CD1c-positive myeloid dendritic cell (primary cell): Measurements from ENCODE around the gene TNS4.

Experiments
- DNase-seq: peaks from one replicate; pipeline ENCODE4 v3.0.0-alpha.2; 2016; ENCODE audit errors: extremely low spot score

TNS4 gene

GRCh38 chr17:40516581-40517285 lies 15.3 kb upstream of the TNS4 start:
- DNase-seq: peak; percentile 51

- DNase-seq: no peak
Observed at GRCh38 chr17:40515491-40516041, 14.1 kb upstream of the TNS4 start.

GRCh38 chr17:40515011-40515410 lies 13.6 kb upstream of the TNS4 start:
- DNase-seq: no peak

- no peak for DNase-seq
Observed at GRCh38 chr17:40514013-40514875, 12.8 kb upstream of the TNS4 start.

- DNase-seq: no peak
Observed at GRCh38 chr17:40511667-40512220, 10.3 kb upstream of the TNS4 start.

GRCh38 chr17:40511136-40511535 lies 9.7 kb upstream of the TNS4 start:
- no peak for DNase-seq

GRCh38 chr17:40510328-40510648 lies 8.9 kb upstream of the TNS4 start:
- DNase-seq: no peak

GRCh38 chr17:40509626-40510327 lies 8.4 kb upstream of the TNS4 start:
- DNase-seq: no peak

- no peak for DNase-seq
Observed at GRCh38 chr17:40506786-40507185, 5.4 kb upstream of the TNS4 start.

GRCh38 chr17:40503154-40503553 lies 1.7 kb upstream of the TNS4 start:
- no peak for DNase-seq

GRCh38 chr17:40502716-40503115 lies 1.3 kb upstream of the TNS4 start:
- no peak for DNase-seq

GRCh38 chr17:40500709-40501108 lies 714 bp downstream of the TNS4 start:
- no peak for DNase-seq

- no peak for DNase-seq
Observed at GRCh38 chr17:40500190-40500589, 1.2 kb downstream of the TNS4 start.

GRCh38 chr17:40499551-40500189 lies 1.8 kb downstream of the TNS4 start:
- DNase-seq: no peak

- no peak for DNase-seq
Observed at GRCh38 chr17:40498281-40499084, 2.9 kb downstream of the TNS4 start.

GRCh38 chr17:40497695-40498094 lies 3.7 kb downstream of the TNS4 start:
- no peak for DNase-seq

GRCh38 chr17:40496634-40497420 lies 4.6 kb downstream of the TNS4 start:
- DNase-seq: no peak

- no peak for DNase-seq
Observed at GRCh38 chr17:40496170-40496569, 5.3 kb downstream of the TNS4 start.

- DNase-seq: no peak
Observed at GRCh38 chr17:40495140-40495539, 6.3 kb downstream of the TNS4 start.

- no peak for DNase-seq
Observed at GRCh38 chr17:40493697-40494096, 7.7 kb downstream of the TNS4 start.
